ENCODE data around the gene SAMM50. TPM values are rescaled to one million over a fixed set of nuclear protein-coding genes. Genes with fewer than 3 reads are reported as not detected.

Gene SAMM50
- total and polyA plus RNA-seq, 2 donors (not counting 3 experiments of a cell fraction or from before 2014, with no cell fraction given), result 42.9 to 56.2 TPM

DNA sequence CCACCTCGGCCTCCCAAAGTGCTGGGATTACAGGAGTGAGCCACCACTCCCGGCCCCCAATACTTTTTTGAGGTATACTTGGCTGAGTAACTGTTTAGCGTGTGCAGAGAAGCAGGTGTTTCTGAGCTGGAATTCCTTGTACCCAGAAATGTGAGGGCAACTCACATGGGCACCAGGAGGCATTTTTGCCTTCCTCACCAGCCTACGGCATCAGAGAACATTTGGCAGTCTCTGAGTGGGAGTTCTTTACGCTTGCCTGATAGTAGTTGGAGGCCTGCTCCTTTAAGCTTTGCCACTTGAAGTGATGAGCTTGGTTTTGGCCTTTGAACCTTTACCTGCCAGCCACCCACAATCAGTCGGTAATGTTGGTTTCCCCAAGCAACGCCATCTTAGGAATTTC, 78.0 kb downstream of the SAMM50 start:
- no peaks in the 10 kb centered on the region for H3K9me1 ChIP-seq (replicated peaks; ENCODE audit: control insufficient read depth, extremely low read depth, insufficient read depth, low read length)
- H2AFZ ChIP-seq (ENCODE audit: low read depth, low read length), result no peak overlapping the region
- peaks cover 88% of the 10 kb centered on the region for H3K79me2 ChIP-seq (ENCODE audit: control insufficient read depth, insufficient read depth, low read length)
- TF ChIP-seq, protein P1, sequence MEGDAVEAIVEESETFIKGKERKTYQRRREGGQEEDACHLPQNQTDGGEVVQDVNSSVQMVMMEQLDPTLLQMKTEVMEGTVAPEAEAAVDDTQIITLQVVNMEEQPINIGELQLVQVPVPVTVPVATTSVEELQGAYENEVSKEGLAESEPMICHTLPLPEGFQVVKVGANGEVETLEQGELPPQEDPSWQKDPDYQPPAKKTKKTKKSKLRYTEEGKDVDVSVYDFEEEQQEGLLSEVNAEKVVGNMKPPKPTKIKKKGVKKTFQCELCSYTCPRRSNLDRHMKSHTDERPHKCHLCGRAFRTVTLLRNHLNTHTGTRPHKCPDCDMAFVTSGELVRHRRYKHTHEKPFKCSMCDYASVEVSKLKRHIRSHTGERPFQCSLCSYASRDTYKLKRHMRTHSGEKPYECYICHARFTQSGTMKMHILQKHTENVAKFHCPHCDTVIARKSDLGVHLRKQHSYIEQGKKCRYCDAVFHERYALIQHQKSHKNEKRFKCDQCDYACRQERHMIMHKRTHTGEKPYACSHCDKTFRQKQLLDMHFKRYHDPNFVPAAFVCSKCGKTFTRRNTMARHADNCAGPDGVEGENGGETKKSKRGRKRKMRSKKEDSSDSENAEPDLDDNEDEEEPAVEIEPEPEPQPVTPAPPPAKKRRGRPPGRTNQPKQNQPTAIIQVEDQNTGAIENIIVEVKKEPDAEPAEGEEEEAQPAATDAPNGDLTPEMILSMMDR (IDR thresholded peaks at IDR 0.05; ENCODE audit: extremely low read depth in 1 of 2, insufficient read depth in 1 of 2, low read depth in 1 of 2, low read length in 2 of 2), result no peak
- TF ChIP-seq POLR2AphosphoS5 (IDR thresholded peaks at IDR 0.05; ENCODE audit: insufficient read depth, low read depth, low read length), result no peak
- no peak for TF ChIP-seq MYC (IDR thresholded peaks at IDR 0.05; ENCODE audit: low read depth, low read length)
- no peak for TF ChIP-seq EZH2 (IDR thresholded peaks at IDR 0.05; ENCODE audit: borderline replicate concordance, low read depth, low read length, severe bottlenecking)
- no peak for TF ChIP-seq FOS (IDR thresholded peaks at IDR 0.05; ENCODE audit: borderline replicate concordance, insufficient read depth, low read length)
- TF ChIP-seq GATA2 (IDR thresholded peaks at IDR 0.05; ENCODE audit: insufficient read depth, insufficient read length, low read depth, low read length), result no peak
- no peak for TF ChIP-seq JUN (IDR thresholded peaks at IDR 0.05; ENCODE audit: borderline replicate concordance, insufficient read depth, insufficient read length, low read depth)
- no peak for TF ChIP-seq POLR2A (IDR thresholded peaks at IDR 0.05; ENCODE audit: low read depth, low read length)
- TF ChIP-seq, protein P2, sequence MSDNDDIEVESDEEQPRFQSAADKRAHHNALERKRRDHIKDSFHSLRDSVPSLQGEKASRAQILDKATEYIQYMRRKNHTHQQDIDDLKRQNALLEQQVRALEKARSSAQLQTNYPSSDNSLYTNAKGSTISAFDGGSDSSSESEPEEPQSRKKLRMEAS (IDR thresholded peaks at IDR 0.05; ENCODE audit: insufficient read depth, insufficient read length), result no peak
- no peak overlapping the region for H3K27ac ChIP-seq (ENCODE audit: insufficient read depth, low read depth, low read length)
- intact Hi-C loops (cut with micrococcal nuclease), result no loop called here
- FAIRE-seq (no peak), DNase-seq (ENCODE audit: low read depth, low spot score) (no peak)
- H3K9ac ChIP-seq (replicated peaks; ENCODE audit: extremely low read depth, insufficient read depth, low read length), result no peak overlapping the region
- no peak overlapping the region for H3K4me3 ChIP-seq (replicated peaks in 1 of 3; ENCODE audit: insufficient read depth in 1 of 3, low read depth in 1 of 3, low read length in 3 of 3)
- ChIA-PET CTCF (interaction anchor here (1.4 to 3.1 kb wide), 3 partner anchors 14 to 52 kb away, joined by 4 to 9 read pairs (median 6); no protein-coding TSS in a partner anchor), POLR2A (no interaction called here)
- H3K4me2 ChIP-seq (ENCODE audit: insufficient read depth, low read length), result no peak overlapping the region
- H3K9me3 ChIP-seq (replicated peaks; ENCODE audit: control insufficient read depth, insufficient read depth, low read length), result no peaks in the 10 kb centered on the region
- no TSS peak for BruUV-seq (replicated peaks)
- dilution Hi-C loops (cut with MboI; ENCODE audit: extremely low pct_ligation_motif_present, low sequenced_read_pairs), result no loop called here
- H4K20me1 ChIP-seq (replicated peaks; ENCODE audit: control insufficient read depth, extremely low read depth, insufficient read depth, low read length), result no peaks in the 10 kb centered on the region
- H3K4me1 ChIP-seq (ENCODE audit: control insufficient read depth, extremely low read depth, insufficient read depth, low read length), result peaks cover 41% of the 10 kb centered on the region
- no peaks in the 10 kb centered on the region for H3K27me3 ChIP-seq (ENCODE audit: control insufficient read depth in 2 of 2, insufficient read depth in 2 of 2, low read length in 2 of 2)
- peaks cover 0 to 4% of the 10 kb centered on the region in 2 experiments for H3K36me3 ChIP-seq (ENCODE audit: control insufficient read depth in 2 of 2, extremely low read depth in 1 of 2, insufficient read depth in 2 of 2, low read length in 2 of 2)

Measured in endothelial cell of umbilical vein (primary cell).